ENCODE data around the gene AFDN.
"Not testable (repeated sequence)": the region's sequence is repeated elsewhere in the genome, so short reads cannot be mapped to it uniquely, and the experiment has no call there.

AFDN gene

DNA sequence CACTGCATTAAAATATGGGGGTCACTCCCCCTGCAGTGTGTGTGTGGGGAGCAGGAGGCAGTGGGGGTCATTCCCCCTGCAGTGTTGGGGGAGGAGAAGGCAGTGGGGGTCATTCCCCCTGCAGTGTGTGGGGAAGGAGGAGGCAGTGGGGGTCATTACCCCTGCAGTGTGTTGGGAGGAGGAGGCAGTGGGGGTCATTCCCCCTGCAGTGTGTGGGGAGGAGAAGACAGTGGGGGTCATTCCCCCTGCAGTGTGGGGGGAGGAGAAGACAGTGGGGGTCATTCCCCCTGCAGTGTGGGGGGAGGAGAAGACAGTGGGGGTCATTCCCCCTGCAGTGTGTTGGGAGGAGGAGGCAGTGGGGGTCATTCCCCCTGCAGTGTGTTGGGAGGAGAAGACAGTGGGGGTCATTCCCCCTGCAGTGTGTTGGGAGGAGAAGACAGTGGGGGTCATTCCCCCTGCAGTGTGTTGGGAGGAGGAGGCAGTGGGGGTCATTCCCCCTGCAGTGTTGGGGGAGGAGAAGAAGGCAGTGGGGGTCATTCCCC is 149.5 kb downstream of the AFDN start:
- not testable (repeated sequence) for H3K4me3 ChIP-seq (ENCODE audit: low read depth, low read length)

DNA sequence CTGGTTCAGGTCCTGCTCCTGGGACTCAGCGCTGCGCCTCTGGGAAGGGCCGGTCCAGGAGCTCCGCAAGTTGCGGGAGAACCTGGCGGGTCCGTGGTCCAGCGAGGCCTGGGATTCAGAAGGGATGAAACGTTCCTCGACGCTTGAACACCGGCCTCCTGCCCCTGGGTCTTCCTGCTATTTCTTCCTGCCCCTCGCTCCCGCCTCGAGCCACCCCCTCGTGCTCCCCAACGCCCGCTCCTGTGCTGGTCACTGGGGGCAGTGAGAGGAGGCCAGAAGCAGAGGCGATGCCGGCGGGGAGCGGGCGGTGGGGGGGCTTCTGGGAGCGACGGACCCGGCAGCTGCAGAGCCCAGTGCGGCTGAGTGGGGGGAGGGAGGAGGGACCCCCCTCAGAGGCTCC is 150.0 kb downstream of the AFDN start:
- no peak overlapping the region for H3K4me3 ChIP-seq (ENCODE audit: low read depth, low read length)

DNA sequence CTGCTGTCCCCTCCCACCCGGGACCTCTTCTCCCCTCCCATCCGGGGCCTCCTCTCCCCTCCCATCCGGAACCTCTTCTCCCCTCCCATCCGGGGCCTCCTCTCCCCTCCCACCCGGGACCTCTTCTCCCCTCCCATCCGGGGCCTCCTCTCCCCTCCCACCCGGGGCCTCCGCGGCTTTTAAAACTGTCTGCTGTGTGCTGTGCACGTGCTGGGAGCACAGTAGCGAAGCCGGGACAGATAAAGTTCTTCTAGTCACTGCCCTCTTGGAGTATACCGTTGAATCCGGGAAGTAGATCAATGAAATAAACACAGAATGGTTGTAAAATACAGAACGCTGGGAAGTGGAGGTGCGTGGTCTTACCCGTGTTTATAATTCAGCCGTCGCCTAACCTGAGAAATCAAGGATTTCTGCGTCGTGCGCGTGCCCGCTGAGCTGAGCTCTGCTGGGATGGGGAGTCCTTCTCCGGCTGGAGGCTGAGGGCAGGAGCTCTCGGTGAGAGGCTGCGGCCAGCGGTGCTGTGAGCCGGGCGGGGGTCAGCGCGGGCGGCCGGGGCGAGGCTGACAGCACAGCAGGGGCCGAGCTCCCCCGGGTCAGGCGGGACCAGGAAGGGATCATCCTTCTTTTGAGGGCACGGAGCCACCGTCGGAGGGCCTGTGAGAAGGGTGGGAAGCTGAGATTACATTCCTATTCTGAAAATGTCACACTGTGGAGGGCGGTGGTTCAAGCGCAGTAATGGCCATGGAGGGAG is 151.2 kb downstream of the AFDN start:
- no peak overlapping the region for H3K4me3 ChIP-seq (ENCODE audit: low read depth, low read length)

DNA sequence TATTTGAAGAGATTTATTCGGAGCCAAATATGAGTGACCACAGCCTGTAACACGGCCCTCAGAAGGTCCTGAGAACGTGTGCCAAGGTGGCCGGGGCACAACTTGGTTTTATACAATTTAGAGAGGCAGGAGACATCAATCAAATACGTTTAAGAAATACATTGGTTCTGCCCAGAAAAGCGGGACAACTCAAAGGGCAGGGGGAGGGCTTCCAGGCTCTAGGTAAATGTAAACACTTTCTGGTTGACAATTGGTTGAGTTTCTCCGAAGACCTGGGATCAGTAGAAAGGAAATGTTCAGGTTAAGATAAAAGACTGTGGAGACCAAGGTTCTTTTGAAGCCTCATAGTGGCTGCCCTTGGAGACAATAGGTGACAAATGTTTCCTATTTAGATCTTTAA is 151.9 kb downstream of the AFDN start:
- no peak overlapping the region for H3K4me3 ChIP-seq (ENCODE audit: low read depth, low read length)

DNA sequence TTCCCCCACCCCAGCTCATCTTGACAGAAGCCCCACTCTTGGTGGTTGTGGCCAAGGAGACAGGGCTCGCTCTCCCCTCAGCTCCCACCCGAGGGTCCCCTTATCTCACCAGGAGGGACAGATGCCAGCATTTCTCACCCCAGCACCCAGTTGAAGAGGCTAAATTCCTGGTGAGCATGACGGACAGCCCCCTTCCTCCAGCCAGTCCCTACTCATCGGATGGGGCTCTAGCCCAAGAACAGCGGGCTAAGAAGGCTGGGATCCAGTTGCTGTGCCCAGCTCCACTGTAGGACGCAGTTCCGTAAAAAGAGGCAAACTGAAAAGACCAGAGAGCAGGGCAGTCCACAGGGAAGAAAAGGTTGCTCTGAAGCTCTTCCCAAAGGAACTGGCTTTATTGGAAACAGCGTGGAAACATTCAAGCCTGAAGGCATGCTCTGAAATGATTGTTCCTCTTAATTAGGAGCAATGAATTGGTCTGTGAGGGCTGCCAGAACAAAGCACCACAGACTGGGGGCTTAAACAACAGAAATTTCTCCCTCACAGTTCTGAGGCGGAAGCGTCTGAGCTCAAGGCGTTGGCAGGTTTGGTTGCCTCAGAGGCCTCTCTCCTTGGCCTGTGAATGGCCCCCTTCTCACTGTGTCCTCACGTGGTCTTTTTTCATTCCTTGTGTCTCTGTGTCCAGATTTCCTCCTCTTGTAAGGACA is 152.9 kb downstream of the AFDN start:
- H3K4me3 ChIP-seq (ENCODE audit: low read depth, low read length) = no peak overlapping the region

DNA sequence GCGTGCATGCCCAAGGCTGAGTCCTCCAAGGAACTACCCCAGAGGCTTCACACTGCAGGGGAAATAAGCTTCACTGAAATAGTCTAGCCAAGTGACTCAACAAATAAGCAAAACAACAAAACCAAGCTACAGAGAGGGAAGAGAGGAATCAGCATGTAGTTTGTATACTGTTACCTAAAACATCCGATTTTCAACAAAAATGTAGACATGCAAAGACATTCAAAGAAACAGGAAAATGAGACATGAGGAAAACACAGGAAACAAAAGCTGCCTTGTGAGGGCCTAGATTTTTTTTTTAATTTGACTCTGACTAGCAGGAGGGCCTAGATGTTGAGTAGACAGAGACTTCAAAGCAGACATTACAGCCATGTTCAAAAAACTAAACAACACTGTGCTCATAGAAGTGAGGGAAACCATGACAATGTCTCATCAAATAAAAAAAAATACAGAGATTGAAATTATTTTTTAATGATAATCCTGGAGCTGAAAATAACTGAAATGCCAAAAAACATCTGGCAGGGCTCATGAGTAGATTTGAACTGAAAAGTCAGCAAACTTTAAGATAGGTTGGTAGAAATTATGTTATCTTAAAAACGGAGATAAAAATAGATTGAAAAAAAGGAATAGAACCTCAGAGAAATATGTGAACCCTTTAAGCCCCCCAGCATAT is 154.3 kb downstream of the AFDN start:
- H3K4me3 ChIP-seq (ENCODE audit: low read depth, low read length) = no peak overlapping the region

DNA sequence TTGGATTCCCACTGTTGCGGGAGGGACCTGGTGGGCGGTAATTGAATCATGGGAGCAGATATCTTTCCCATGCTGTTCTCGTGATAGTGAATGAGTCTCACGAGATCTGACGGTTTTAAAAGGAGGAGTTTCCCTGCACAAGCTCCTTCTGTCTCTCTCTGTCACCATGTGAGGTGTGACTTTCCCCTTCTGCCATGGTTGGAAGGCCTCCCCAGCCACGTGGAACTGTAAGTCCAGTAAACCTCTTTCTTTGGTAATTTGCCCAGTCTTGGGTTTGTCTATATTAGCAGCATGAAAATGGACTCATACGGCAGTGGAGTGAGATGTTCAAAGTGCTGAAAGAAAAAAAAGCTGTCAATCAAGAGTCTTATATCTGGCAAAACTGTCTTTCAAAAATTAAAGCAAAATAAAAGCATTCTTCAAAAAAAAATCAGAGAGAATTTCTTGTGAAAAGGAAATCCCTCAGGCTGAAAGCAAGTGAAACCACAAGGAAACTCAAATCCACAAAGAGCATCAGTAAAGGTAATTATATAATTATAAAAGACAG is 155.3 kb downstream of the AFDN start:
- no peak overlapping the region for H3K4me3 ChIP-seq (ENCODE audit: low read depth, low read length)

DNA sequence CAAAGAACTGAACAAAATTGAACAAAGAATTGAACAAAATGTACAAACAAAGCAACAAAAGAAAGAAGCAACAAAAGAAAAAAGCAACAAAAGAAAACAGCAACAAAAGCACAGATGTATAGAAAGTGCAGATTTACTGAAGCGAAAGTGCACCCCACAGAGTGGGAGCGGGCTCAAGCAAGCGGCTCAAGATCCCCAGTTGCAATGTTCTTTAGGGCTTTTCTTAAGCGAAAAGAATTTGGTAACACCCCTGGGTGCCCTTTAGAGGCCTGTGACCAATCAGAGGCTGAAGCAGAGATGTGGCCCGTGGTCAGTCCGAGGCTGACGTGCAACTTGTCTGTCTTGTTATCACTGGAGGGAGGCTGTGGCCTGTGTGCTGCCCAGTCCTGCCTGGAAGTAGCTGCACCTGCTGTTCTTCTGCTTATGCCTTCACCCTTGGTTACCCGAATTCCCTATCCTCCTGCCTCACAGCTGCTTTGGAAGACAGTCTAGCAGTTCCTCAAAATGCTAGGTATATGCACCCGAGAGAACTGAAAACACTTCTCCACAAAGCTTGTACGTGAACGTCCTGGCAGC is 157.5 kb downstream of the AFDN start:
- no peak overlapping the region for H3K4me3 ChIP-seq (ENCODE audit: low read depth, low read length)

DNA sequence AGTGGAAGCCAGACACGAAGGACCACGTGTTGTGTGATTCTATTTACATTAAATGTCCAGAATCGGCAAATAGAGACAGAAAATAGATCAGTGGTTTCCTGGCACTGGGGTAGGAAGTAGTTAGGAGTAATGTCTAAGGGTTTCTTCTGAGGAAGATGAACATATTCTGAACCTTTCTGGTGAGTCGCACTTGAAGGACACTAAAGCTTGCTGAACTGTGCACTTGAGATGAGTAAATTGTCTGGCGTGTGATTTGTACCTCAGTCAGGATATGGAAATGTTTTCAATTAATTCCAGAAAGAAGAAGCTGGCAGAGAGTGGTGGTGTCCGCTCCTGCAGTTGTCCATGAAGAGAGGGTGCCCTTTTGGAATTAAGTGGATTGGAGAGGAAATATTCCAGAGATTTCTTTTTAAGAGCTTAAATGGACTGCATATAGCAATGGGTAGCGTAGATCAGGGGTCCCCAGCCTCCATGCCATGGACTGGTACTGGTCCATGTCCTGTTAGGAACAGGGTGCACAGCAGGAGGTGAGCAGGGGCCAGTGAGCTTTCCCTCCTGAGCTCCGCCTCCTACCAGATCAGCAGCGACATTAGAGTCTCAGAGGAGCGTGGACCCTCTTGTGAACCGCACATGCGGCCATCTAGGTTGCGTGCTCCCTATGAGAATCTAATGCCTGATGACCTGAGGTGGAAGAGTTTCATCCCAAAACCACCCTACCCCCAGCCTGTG is 158.3 kb downstream of the AFDN start:
- H3K4me3 ChIP-seq (ENCODE audit: low read depth, low read length) = no peak overlapping the region

DNA sequence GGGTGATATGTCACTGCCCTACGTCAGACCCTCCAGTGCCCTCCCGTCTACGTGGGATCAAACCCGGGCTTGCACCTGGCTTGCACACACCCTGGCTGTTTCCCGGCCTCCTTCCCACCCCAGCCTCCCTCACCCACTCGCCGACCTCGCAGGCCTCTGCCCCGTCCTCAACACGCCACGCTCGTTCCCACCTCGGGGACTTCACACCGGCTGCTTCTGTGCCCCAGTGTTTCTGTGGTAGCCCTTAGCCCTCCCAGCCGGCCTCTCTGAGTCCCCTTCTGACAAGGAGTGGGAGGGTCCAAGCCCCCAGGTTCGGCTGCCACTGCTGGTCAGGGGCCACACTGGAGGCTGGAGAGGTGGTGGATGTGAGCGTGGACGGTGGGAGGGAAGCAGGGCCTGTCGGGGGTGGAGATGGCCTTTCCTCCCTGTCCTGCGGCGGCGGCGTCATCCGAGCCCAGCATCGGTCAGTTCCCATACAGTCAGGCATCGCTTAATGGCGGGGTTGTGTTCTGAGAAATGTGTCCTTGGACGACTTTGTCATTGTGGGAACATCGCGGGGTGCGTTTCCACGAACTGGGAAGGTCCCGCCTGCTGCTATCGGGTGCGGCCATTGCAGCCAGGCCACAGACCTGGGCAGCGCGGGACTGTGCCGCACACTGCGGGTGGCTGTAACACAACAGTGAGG is 159.3 kb downstream of the AFDN start:
- H3K4me3 ChIP-seq (ENCODE audit: low read depth, low read length) = no peak overlapping the region

DNA sequence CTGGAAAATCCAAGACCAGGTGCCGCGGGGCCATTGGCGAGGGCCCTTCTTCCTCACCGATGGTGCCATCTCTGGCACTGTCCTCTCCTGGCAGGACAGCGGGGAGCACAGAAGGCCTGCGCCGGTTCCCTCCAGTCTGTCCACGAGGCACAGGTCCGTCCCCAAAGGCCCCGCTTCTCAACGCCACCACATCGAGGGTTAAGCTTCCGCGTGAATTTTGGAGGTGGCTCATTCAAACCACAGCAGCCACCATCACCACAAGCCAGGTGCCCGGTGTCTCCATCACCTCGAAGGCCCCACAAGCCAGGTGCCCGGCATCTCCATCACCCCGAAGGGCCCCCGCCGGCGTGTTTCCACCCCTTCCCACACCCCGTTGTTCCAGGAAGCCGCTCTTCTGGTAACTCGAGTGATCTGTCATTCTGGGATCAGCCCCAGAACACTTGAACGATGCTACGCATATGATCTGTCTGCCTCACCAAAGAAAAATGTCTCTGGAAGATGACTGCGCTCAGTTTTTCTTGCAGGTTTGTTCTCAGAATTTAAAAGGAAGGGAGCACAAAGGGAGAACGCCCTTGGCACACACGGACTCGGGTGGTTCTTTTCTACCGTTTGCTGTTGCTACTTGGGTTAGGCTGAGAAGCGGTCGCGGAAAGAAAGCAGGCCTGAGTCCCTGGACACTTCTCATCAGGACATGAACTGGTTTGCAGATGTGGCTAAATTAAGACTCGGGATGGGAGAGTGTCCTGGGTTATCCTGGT is 160.9 kb downstream of the AFDN start:
- H3K4me3 ChIP-seq (ENCODE audit: low read depth, low read length) = no peak overlapping the region

DNA sequence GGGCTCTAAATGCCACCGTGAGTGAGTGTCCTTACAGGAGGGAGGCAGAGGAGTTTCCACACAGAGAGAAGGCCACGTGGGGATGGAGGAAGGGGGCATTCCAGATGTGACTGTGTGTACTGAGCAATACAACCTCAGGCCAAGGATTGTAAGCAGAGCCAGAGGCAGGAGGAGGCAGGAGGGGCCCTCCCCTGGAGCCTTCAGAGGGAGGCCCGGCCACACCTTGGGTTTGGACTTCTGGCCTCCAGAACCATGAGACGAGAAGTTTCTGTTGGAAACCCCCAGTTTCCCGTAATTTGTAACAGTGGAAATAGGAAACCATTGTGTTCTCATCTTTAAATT is 161.4 kb downstream of the AFDN start:
- H3K4me3 ChIP-seq (ENCODE audit: low read depth, low read length) = no peak overlapping the region

DNA sequence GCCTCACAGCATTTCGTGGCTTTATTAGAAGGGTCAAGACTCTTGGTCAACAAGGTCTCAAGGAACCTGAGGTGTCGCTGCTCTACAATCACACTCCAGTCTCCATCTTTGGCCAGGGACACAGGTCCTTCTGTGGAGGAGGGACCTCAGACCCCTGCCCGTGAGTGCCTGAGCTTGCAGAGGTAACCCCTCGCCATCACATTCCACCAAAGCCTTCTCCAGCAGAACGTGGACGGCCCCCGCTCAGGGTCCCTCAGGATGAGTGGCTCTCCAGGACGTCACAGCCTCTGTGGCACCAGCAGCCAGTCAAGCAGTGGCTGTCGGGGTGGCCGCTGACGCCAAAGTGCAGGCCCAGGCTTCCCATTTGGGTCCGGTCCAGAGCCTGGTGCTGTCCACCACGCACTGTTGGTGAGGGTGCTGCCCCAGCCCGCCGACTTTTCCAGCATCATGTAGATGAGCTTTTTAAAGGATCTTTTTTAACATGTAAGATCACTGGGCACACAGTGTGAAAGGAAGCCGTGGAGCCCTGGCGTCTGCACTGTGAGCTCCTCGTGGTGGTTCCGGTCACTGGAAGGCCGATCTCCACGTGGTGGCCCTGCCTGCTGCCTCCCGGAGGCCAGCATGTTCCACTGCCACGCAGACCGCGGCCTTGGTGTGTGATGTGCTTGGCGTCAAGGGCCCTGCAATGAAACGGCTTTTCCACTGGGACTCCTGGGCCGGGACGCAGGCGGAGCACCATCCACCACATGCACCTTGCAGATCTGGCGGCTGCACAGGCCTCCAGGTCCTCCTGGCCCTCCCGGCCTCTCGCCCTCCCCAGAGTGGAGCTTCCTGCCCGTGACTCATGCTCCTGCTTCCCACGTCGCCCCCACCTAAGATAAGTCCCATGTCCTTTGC is 162.5 kb downstream of the AFDN start:
- no peak overlapping the region for H3K4me3 ChIP-seq (ENCODE audit: low read depth, low read length)

DNA sequence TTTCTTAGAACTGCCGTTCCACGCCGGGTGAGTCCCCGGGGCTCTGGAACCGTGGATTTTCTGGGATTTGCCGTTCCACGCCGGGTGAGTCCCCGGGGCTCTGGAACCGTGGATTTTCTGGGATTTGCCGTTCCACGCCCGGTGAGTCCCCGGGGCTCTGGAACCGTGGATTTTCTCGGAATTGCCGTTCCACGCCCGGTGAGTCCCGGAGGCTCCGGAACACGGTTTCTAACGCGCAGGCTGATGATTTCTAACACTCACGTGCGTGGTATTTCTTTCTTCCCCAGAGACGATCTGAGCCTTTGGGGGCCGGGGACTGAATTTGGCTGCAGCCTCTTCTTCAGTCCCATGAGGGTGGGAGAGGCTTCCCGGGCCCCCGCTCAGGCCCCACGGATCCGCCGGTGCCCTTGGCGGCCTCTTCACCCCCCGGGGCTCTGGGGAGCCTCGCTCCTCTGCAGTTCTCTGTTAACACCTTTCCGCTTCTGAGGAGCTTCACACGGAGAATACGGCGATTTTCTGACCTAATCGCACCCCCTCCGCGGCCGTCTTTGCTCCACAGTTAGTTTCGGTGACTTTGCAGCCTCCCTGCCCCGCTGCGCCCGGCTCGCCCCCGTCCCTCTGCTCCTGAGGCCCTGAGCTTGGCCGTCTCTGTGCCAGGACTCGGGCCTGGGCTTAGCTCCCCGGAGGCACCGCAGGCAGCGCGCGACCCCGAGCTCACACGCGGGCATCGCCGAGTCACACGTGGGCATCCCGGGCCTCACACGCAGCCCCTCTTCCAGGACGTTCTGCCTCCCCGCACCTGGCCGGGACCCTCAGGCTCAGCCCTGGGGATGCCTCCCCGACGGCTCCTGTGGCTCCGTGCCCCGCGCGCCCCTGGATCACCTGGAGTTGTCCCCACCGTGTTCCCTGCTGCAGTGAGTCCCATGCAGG is 163.6 kb downstream of the AFDN start:
- no peak overlapping the region for H3K4me3 ChIP-seq (ENCODE audit: low read depth, low read length)

DNA sequence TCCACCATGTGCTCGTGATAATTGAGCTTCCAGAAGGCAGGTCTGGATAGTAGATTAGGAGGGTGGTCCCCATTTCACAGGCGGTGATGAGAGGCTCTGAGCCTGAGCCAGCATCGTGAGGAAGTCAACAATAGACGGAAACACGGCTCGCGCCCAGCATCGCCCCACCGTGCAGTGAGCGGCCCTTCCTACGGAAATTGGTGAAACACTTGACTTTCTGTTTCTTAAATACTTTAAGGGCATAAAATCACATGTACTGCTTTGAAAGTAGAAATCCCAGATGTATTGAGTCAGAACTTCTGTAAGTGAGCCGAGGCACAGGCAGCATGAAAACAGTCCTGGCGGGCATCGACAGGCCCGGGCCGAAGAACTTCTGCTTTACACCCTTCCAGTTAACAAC is 166.5 kb downstream of the AFDN start:
- no peak overlapping the region for H3K4me3 ChIP-seq (ENCODE audit: low read depth, low read length)

DNA sequence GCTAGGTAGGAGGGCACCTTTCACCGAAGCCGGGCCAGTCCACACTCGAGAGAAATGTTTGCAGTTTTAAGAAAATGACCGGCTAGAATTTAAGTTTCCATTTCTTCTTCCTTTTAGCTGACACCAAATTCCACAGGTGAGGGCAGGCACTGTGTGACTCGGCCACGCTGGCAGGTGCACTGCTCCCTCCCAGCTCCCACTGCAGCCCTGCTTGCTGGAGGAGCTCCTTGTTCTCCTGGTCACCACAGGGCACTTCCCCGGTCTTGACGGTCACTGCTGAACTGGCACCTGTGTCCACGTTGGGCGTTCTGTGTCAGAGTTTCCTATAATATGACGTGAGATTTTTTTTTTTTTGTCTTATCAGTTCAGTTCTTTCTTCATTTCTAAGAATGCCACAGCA is 167.1 kb downstream of the AFDN start:
- H3K4me3 ChIP-seq (ENCODE audit: low read depth, low read length) = no peak overlapping the region

DNA sequence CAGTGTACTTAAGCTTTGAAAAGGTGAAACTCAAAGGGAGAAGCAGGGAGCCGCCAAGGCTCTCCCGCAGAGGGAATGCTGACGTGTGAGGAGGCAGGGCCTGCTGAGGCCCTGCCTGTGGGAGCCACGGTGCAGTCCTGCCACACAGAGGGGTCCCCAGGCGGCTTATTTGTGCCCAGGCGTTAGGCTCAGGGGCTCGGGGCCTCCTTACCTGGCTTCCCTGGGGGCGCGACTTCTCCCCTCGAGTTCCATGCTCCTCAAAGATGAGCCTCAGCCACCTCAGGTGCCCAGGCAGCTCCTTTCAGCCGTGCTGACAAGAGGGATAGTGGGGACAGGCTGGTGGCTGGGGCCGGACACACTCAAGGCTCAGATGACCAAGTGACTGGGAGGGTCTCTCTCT is 168.6 kb downstream of the AFDN start:
- H3K4me3 ChIP-seq (ENCODE audit: low read depth, low read length) = no peak overlapping the region

All from iPS-11a (cell line).